A549 treated with AZD2906 at 1 μM for 4 hours (cell line): Measurements from ENCODE around the gene AFF4. TPM values are rescaled to one million over a fixed set of nuclear protein-coding genes. Genes with fewer than 3 reads are reported as not detected.

Experiments
- total RNA-seq: library from RNA; stranded (reverse); fragments of 200-300 nt; extraction: Qiagen RNA extraction; gene quantifications from 5 replicates; pipeline ENCODE4 v1.2.3, GENCODE V29; 2022

The AFF4 gene
- total RNA-seq = 18.9 to 27.3 TPM (median 24.8 TPM) in 5 replicates

GRCh38 chr5:132963171-132964104, at the start of gene AFF4:
AFF4 (minus strand) TSS chr5:132963634; CDS start chr5:132937189, 26,445 bp downstream.

GRCh38 chr5:132873119-132873929, 90.1 kb downstream of the AFF4 start, which contains the start of gene LEAP2:
LEAP2 (plus strand) TSS chr5:132873668; CDS start chr5:132873695, 27 bp downstream.

GRCh38 chr5:132866342-132867045, 96.9 kb downstream of the AFF4 start, which contains the start of the genes GDF9 and UQCRQ:
GDF9 (minus strand) TSS chr5:132866469; CDS start chr5:132864533, 1,936 bp downstream.
UQCRQ (plus strand) TSS chr5:132866642; CDS start chr5:132866882, 240 bp downstream.

GRCh38 chr5:132830436-132831094, 132.9 kb downstream of the AFF4 start, which contains the start of gene SHROOM1:
SHROOM1 (minus strand) TSS chr5:132830647; CDS start chr5:132826140, 4,507 bp downstream.

Other genes with a start within 250 kb of the AFF4 start
- 5.9 to 10.5 TPM (median 8.2 TPM) in 5 replicates for gene KIF3A, start 226.1 kb downstream of the AFF4 start, total RNA-seq
- gene CCNI2, start 216.2 kb downstream of the AFF4 start, total RNA-seq = 0.07 to 0.26 TPM (median 0.10 TPM) in 4 of 5 replicates, not detected in the other
- gene SEPTIN8, start 186.4 kb downstream of the AFF4 start, total RNA-seq = 17.8 to 21.9 TPM (median 19.3 TPM) in 5 replicates
- 0.08 to 0.16 TPM (median 0.10 TPM) in 5 replicates for gene SOWAHA, start 150.3 kb downstream of the AFF4 start, total RNA-seq
- gene SHROOM1, start 133.0 kb downstream of the AFF4 start, total RNA-seq = 7.2 to 10.4 TPM (median 10.0 TPM) in 5 replicates
- 0.19 to 0.31 TPM (median 0.25 TPM) in 5 replicates for gene GDF9, start 97.2 kb downstream of the AFF4 start, total RNA-seq
- gene UQCRQ, start 97.0 kb downstream of the AFF4 start, total RNA-seq = 340 to 546 TPM (median 496 TPM) in 5 replicates
- 0.43 to 1.2 TPM (median 0.65 TPM) in 5 replicates for gene LEAP2, start 90.0 kb downstream of the AFF4 start, total RNA-seq
- 25.5 to 31.8 TPM (median 27.0 TPM) in 5 replicates for gene ZCCHC10, start 62.9 kb upstream of the AFF4 start, total RNA-seq
- 139 to 165 TPM (median 164 TPM) in 5 replicates for gene HSPA4, start 88.4 kb upstream of the AFF4 start, total RNA-seq